ENCODE data around the gene CLCN1. TPM values are rescaled to one million over a fixed set of nuclear protein-coding genes. Genes with fewer than 3 reads are reported as not detected.

Gene CLCN1
- total and polyA plus RNA-seq, 2 donors from 2014 or later: 0.35 TPM; not detected in 1

GRCh38 chr7:143272871-143273270 lies 43.0 kb upstream of the CLCN1 start:
- Histone ChIP-seq H3K36me3 (ENCODE audit: control insufficient read depth in 2 of 3, insufficient read depth in 3 of 3, low read length in 3 of 3) (peaks cover 1 to 7% (median 2%) of the 10 kb centered on the region in 3 donors), H3K4me3 (ENCODE audit: low read length in 3 of 3) (no peak overlapping the region), H3K4me1 (ENCODE audit: control insufficient read depth in 2 of 3, insufficient read depth in 2 of 3, low read depth in 1 of 3, low read length in 3 of 3) (no peaks in the 10 kb centered on the region), H3K27me3 (ENCODE audit: control insufficient read depth, insufficient read depth, low read length) (no peaks in the 10 kb centered on the region), H3K9ac (ENCODE audit: low read length in 3 of 3) (no peak overlapping the region), H3K9me3 (ENCODE audit: control insufficient read depth in 2 of 3, insufficient read depth in 1 of 3, low read length in 3 of 3) (no peaks in the 10 kb centered on the region), H3K27ac (ENCODE audit: low read depth in 2 of 2, low read length in 2 of 2) (no peak overlapping the region)
- no peak for FAIRE-seq
- no peak for DNase-seq
- intact Hi-C loops (cut with DNase I): no loop called here
- TF ChIP-seq, protein P1, sequence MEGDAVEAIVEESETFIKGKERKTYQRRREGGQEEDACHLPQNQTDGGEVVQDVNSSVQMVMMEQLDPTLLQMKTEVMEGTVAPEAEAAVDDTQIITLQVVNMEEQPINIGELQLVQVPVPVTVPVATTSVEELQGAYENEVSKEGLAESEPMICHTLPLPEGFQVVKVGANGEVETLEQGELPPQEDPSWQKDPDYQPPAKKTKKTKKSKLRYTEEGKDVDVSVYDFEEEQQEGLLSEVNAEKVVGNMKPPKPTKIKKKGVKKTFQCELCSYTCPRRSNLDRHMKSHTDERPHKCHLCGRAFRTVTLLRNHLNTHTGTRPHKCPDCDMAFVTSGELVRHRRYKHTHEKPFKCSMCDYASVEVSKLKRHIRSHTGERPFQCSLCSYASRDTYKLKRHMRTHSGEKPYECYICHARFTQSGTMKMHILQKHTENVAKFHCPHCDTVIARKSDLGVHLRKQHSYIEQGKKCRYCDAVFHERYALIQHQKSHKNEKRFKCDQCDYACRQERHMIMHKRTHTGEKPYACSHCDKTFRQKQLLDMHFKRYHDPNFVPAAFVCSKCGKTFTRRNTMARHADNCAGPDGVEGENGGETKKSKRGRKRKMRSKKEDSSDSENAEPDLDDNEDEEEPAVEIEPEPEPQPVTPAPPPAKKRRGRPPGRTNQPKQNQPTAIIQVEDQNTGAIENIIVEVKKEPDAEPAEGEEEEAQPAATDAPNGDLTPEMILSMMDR (IDR thresholded peaks at IDR 0.05; ENCODE audit: borderline replicate concordance, extremely low read depth, insufficient read depth): no peak

DNA sequence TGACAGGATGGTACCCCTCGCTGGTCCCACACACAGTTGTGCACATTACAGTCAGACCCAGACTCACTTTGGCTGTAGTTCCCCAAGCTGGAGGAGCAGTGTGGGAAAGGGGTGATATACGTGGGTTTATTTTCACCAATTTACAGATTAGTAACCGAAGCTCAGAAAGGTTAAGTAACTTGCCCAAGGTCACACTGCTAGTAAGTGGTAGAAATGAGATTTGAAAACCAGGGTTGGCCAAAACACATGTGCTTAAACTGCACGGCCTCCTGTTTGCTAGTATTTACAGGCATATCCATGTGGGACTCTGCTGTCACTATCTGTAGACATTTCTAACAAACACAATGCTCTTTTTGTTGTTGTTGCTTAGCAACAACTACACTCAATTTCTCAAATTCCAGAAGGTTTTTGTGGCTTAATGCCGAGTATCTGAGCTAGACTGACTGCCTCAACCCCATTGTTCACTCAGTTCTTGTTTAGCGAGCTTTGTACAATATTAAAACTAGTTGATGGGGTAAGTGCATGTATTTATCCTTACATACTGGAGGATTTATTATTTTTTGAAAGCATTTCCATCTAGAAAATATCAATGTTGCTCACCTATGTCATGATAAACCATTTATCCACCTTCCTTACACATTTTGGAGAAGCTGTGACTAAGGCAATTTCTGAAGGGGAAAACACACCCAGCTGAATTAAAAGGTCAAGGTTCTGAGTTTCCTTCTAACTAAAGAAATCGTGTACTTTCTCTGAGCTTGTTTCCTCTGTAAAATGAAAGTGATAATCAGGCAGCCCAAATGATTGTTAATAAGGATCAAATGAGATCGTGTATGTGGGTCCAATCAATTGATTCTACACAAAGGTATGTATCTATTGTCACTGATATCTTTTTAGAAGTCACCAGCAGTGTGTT lies 36.5 kb upstream of the CLCN1 start:
- no peak overlapping the region for H3K4me3 ChIP-seq (ENCODE audit: low read length in 3 of 3)
- intact Hi-C loops (cut with DNase I): no loop called here
- no peak overlapping the region for H3K9ac ChIP-seq (ENCODE audit: low read length in 3 of 3)

DNA sequence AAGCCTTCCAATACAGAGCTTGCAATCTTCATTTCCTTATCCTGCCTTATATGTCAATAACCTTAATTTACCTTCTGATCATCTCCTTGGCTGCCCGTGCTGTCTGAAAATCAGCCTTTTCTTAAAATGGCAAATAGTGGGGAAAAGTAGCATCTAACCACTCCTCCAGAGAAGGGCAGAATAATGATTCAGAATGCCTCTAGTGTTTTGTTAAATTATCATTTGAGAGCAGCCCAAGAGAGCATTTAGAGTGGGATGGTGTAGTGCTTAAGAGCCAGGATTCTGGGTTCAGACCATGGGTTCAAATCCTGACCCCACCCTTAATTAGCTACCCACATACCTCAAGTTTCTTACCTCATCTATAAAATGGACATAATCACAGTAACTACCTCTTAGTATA lies 35.8 kb upstream of the CLCN1 start:
- TF ChIP-seq, protein P1 (IDR thresholded peaks at IDR 0.05; ENCODE audit: borderline replicate concordance, extremely low read depth, insufficient read depth): no peak
- H3K9ac ChIP-seq (ENCODE audit: low read length in 3 of 3): no peak overlapping the region
- DNase-seq: no peak
- H3K36me3 ChIP-seq (ENCODE audit: control insufficient read depth in 2 of 3, insufficient read depth in 3 of 3, low read length in 3 of 3): no peaks in the 10 kb centered on the region
- no peaks in the 10 kb centered on the region for H3K9me3 ChIP-seq (ENCODE audit: control insufficient read depth in 2 of 3, insufficient read depth in 1 of 3, low read length in 3 of 3)
- intact Hi-C loops (cut with DNase I): no loop called here
- no peak overlapping the region for H3K27ac ChIP-seq (ENCODE audit: low read depth in 2 of 2, low read length in 2 of 2)
- FAIRE-seq: no peak
- peaks cover 9 to 16% (median 13%) of the 10 kb centered on the region in 3 donors for H3K4me1 ChIP-seq (ENCODE audit: control insufficient read depth in 2 of 3, insufficient read depth in 2 of 3, low read depth in 1 of 3, low read length in 3 of 3)
- no peaks in the 10 kb centered on the region for H3K27me3 ChIP-seq (ENCODE audit: control insufficient read depth, insufficient read depth, low read length)
- H3K4me3 ChIP-seq (ENCODE audit: low read length in 3 of 3): no peak overlapping the region

More for the DNA sequence above, 36.5 kb upstream of the CLCN1 start:
- FAIRE-seq (no peak), DNase-seq (peak in 2 of 5 donors; percentile 78 to 90)
- H3K4me1 ChIP-seq (ENCODE audit: control insufficient read depth in 2 of 3, insufficient read depth in 2 of 3, low read depth in 1 of 3, low read length in 3 of 3): peaks cover 9 to 15% (median 13%) of the 10 kb centered on the region in 3 donors
- H3K27me3 ChIP-seq (ENCODE audit: control insufficient read depth, insufficient read depth, low read length): no peaks in the 10 kb centered on the region
- no peaks in the 10 kb centered on the region for H3K9me3 ChIP-seq (ENCODE audit: control insufficient read depth in 2 of 3, insufficient read depth in 1 of 3, low read length in 3 of 3)
- TF ChIP-seq, protein P1 (IDR thresholded peaks at IDR 0.05; ENCODE audit: borderline replicate concordance, extremely low read depth, insufficient read depth): no peak
- H3K36me3 ChIP-seq (ENCODE audit: control insufficient read depth in 2 of 3, insufficient read depth in 3 of 3, low read length in 3 of 3): no peaks in the 10 kb centered on the region
- H3K27ac ChIP-seq (ENCODE audit: low read depth in 2 of 2, low read length in 2 of 2): no peak overlapping the region

All from kidney (tissue), 14 donors.